GM12878 (cell line): ENCODE results near the gene TNNT3.

Source experiments
- ATF3 ChIP-seq: IDR thresholded peaks from 2 replicates; pipeline ENCODE4 v1.6.1; 2011; ENCODE audit warnings: low read depth, mild to moderate bottlenecking, low read length, moderate library complexity, borderline replicate concordance; ENCODE audit errors: extremely low read depth
- CBFB ChIP-seq: IDR thresholded peaks from 2 replicates; pipeline ENCODE4 v1.6.1; 2016; ENCODE audit warnings: antibody characterized with exemption, low read depth
- CTCF ChIP-seq, 3 experiments: IDR thresholded peaks in 2 of 3; conservative IDR thresholded peaks in 1 of 3; 2 replicates each; pipeline ENCODE4 v1.5.1; 2011; ENCODE audit warnings: low read depth in 3 of 3, low read length in 3 of 3, mild to moderate bottlenecking in 3 of 3, control low read depth in 2 of 3, moderate library complexity in 2 of 3, inconsistent platforms in 1 of 3, mixed read lengths in 1 of 3; ENCODE audit not compliant: control insufficient read depth in 2 of 3, insufficient read depth in 1 of 3; ENCODE audit errors: extremely low read depth in 1 of 3
- EP300 ChIP-seq, 2 experiments: fragments of 150-350 bp in 1 of 2; IDR thresholded peaks; 2 replicates each; pipeline ENCODE4 v1.6.1; 2011 to 2012; ENCODE audit warnings: low read depth in 2 of 2, low read length in 2 of 2, borderline replicate concordance in 1 of 2, improper control_type of control experiment in 1 of 2, inconsistent platforms in 1 of 2; ENCODE audit not compliant: control insufficient read depth in 1 of 2
- EZH2 ChIP-seq: IDR thresholded peaks from 2 replicates; pipeline ENCODE4 v1.6.1; 2012; ENCODE audit warnings: low read depth, mild to moderate bottlenecking, control low read depth, inconsistent platforms, low read length, borderline replicate concordance; ENCODE audit not compliant: control insufficient read depth
- GABPA ChIP-seq: IDR thresholded peaks from 2 replicates; pipeline ENCODE4 v1.6.1; 2014; ENCODE audit warnings: antibody characterized with exemption, low read depth, mild to moderate bottlenecking, inconsistent platforms
- NFIC ChIP-seq: IDR thresholded peaks from 2 replicates; pipeline ENCODE4 v1.6.1; 2012; ENCODE audit warnings: low read depth, mild to moderate bottlenecking, inconsistent platforms, low read length, moderate library complexity
- NRF1 ChIP-seq: conservative IDR thresholded peaks from 2 replicates; pipeline ENCODE4 v1.6.1; 2011; ENCODE audit warnings: mild to moderate bottlenecking, low read depth, low read length, improper control_type of control experiment
- PAX5 ChIP-seq: IDR thresholded peaks from 2 replicates; pipeline ENCODE4 v1.6.1; 2011; ENCODE audit warnings: low read depth, low read length, borderline replicate concordance
- POLR2A ChIP-seq: IDR thresholded peaks from 2 replicates; pipeline ENCODE4 v1.6.1; 2011; ENCODE audit warnings: low read depth, mild to moderate bottlenecking, low read length
- SP1 ChIP-seq: IDR thresholded peaks from one replicate; pipeline ENCODE4 v1.6.1; 2011; ENCODE audit warnings: low read depth, low read length
- ZBED1 ChIP-seq: IDR thresholded peaks from 2 replicates; pipeline ENCODE4 v1.6.1; 2016; ENCODE audit warnings: borderline replicate concordance

GRCh38 chr11:1988174-1988573 lies 68.7 kb downstream of the TNNT3 start:
- TF ChIP-seq CTCF (IDR thresholded peaks at IDR 0.05 in 2 of 3, conservative IDR thresholded peaks at IDR 0.05 in 1 of 3; ENCODE audit: control insufficient read depth in 2 of 3, extremely low read depth in 1 of 3, insufficient read depth in 1 of 3, low read depth in 3 of 3, low read length in 3 of 3) (no peak), EZH2 (no peak), NRF1 (no peak), EP300 (IDR thresholded peaks at IDR 0.05; ENCODE audit: borderline replicate concordance in 1 of 2, control insufficient read depth in 1 of 2, low read depth in 2 of 2, low read length in 2 of 2) (no peak), SP1 (no peak), ATF3 (no peak), GABPA (no peak), ZBED1 (no peak), POLR2A (no peak), PAX5 (no peak), NFIC (no peak), CBFB (no peak)
